Brain microvascular endothelial cell (primary cell): ENCODE measurements around the gene CNNM1.

Experiments used
- DNase-seq: peaks from one replicate; pipeline ENCODE4 v3.0.0-alpha.2; 2020
- H3K27ac ChIP-seq: fragments of 250-450 bp; sonication (Bioruptor Pico); 2 replicates; pipeline ENCODE4 v1.5.1; 2020; ENCODE audit warnings: mild to moderate bottlenecking, moderate library complexity
- H3K27me3 ChIP-seq: fragments of 250-450 bp; sonication (Bioruptor Pico); replicated peaks from 2 replicates; pipeline ENCODE4 v1.5.1; 2020; ENCODE audit warnings: mild to moderate bottlenecking
- H3K36me3 ChIP-seq: fragments of 250-450 bp; sonication (Bioruptor Pico); replicated peaks from 2 replicates; pipeline ENCODE4 v1.5.1; 2020; ENCODE audit warnings: mild to moderate bottlenecking
- H3K4me3 ChIP-seq: 2 replicates; pipeline ENCODE4 v1.5.1; 2011; ENCODE audit warnings: low read depth, mild to moderate bottlenecking, control low read depth, low read length, moderate library complexity
- CTCF ChIP-seq: IDR thresholded peaks from 2 replicates; pipeline ENCODE4 v1.5.1; 2011; ENCODE audit warnings: low read depth, mild to moderate bottlenecking, moderate library complexity, low read length, control low read depth, inconsistent platforms; ENCODE audit errors: missing control alignments
- in situ Hi-C: cut with HindIII; loops from 2 replicates; pipeline ENCODE4 v1.10.0; 2017; ENCODE audit warnings: low sequenced_read_pairs, low pct_ligation_motif_present

Gene CNNM1

GRCh38 chr10:99315853-99316252 is 13.3 kb upstream of the CNNM1 start:
- no peak overlapping the region for H3K27ac ChIP-seq
- in situ Hi-C loops = no loop called here
- H3K4me3 ChIP-seq = no peak overlapping the region
- no peaks in the 10 kb centered on the region for H3K36me3 ChIP-seq
- no peak for TF ChIP-seq CTCF
- H3K27me3 ChIP-seq = no peaks in the 10 kb centered on the region
- DNase-seq = no peak

DNA sequence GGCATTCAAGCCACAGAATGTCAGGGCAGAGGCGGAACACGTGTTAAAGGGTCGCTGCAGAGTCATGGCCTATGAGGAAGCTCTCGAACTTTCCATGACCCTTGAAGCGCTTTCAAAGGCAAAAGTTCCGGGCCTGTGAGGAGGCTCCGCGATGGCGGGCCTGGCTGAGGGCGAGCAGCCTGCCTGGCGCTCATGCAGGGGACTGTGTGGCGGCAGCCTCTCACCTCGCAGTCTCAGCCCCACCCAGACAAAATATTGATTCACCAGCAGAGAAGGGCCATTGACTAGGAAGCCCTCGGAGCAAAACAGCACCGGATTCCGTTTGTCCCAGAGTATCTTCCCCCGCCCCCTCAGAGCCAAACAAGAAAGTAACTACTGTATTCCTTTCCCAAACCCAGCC is 12.8 kb upstream of the CNNM1 start:
- no peak overlapping the region for H3K4me3 ChIP-seq
- in situ Hi-C loops = no loop called here
- no peak overlapping the region for H3K27ac ChIP-seq

GRCh38 chr10:99318048-99318447 is 11.1 kb upstream of the CNNM1 start:
- no peaks in the 10 kb centered on the region for H3K36me3 ChIP-seq
- no peak overlapping the region for H3K27ac ChIP-seq
- H3K4me3 ChIP-seq = no peak overlapping the region
- H3K27me3 ChIP-seq = no peaks in the 10 kb centered on the region
- in situ Hi-C loops = no loop called here
- DNase-seq = no peak
- TF ChIP-seq CTCF = no peak

More for the DNA sequence above, 12.8 kb upstream of the CNNM1 start:
- Histone ChIP-seq H3K27me3 (no peaks in the 10 kb centered on the region), H3K36me3 (no peaks in the 10 kb centered on the region)
- no peak for TF ChIP-seq CTCF
- no peak for DNase-seq

- H3K27ac ChIP-seq = no peak overlapping the region
- no peak for TF ChIP-seq CTCF
- H3K36me3 ChIP-seq = no peaks in the 10 kb centered on the region
- DNase-seq = no peak
- in situ Hi-C loops = no loop called here
- H3K27me3 ChIP-seq = no peaks in the 10 kb centered on the region
- H3K4me3 ChIP-seq = no peak overlapping the region
Observed at GRCh38 chr10:99318475-99318874, 10.7 kb upstream of the CNNM1 start.

- no peak for TF ChIP-seq CTCF
- peaks cover 19% of the 10 kb centered on the region for H3K27me3 ChIP-seq
- in situ Hi-C loops = no loop called here
- DNase-seq = no peak
- no peak overlapping the region for H3K4me3 ChIP-seq
- no peak overlapping the region for H3K27ac ChIP-seq
- H3K36me3 ChIP-seq = no peaks in the 10 kb centered on the region
Observed at GRCh38 chr10:99325281-99325680, 3.9 kb upstream of the CNNM1 start.

DNA sequence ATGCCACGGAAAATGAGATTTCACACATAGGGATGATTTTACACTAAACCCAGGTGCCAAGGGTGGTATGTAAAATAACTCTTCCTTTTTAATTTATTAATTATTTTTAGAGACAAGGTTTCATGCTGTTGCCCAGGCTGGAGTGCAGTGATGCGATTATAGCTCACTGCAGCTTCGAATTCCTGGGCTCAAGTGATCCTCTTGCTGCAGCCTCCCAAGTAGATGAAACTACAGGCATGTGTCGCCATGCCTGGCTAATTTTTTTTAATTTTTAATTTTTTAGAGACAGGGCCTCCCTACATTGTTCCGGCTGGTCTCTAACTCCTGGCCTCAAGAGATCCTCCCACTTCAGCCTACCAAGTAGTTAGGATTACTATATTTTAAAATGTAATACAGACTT is 2.3 kb upstream of the CNNM1 start:
- no peaks in the 10 kb centered on the region for H3K36me3 ChIP-seq
- DNase-seq = no peak
- no peak overlapping the region for H3K4me3 ChIP-seq
- peaks cover 33% of the 10 kb centered on the region for H3K27me3 ChIP-seq
- TF ChIP-seq CTCF = no peak
- in situ Hi-C loops = no loop called here
- no peak overlapping the region for H3K27ac ChIP-seq
